ENCODE results near the gene NR3C2. TPM values are rescaled to one million over a fixed set of nuclear protein-coding genes. Genes with fewer than 3 reads are reported as not detected.

The NR3C2 gene
- total RNA-seq, 1 experiment from 2014 or later, result 2.7 TPM

DNA sequence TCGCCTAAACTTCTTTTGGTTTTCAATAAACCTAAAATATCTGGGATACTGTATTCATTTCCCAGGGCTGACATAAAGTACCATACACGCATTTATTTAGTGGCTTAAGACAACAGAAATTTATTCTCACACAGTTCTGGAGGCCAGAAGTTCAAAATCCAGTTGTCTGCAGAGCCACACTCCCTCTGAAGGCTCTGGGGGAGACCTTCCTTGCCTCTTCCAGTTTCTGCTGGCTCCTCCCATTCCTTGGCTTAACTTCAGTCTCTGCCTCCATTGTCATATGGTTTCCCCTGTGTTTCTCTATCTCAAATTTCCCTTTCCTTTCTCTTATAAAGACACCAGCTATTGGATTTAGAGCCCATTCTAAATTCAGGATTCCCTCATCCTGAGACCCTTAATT, 44.4 kb downstream of the NR3C2 start:
- DNase-seq (ENCODE audit: low read depth, low spot score) (no peak), ATAC-seq (no peak)
- intact Hi-C loops (cut with micrococcal nuclease), result no loop called here
- Histone ChIP-seq H3K4me3 (replicated peaks in 1 of 2; ENCODE audit: low read depth in 1 of 2, low read length in 2 of 2) (no peak overlapping the region), H3K36me3 (ENCODE audit: control insufficient read depth in 1 of 2, insufficient read depth in 2 of 2, low read length in 2 of 2) (no peaks in the 10 kb centered on the region), H3K4me2 (ENCODE audit: low read length) (no peak overlapping the region), H3K27me3 (ENCODE audit: insufficient read depth, low read length) (no peaks in the 10 kb centered on the region), H3K9me2 (ENCODE audit: insufficient read depth) (no peaks in the 10 kb centered on the region), H3K27ac (ENCODE audit: low read depth, low read length) (no peak overlapping the region), H3K79me2 (ENCODE audit: insufficient read depth, low read length) (no peaks in the 10 kb centered on the region), H3K9me3 (ENCODE audit: control insufficient read depth in 1 of 2, insufficient read depth in 1 of 2, low read depth in 1 of 2, low read length in 2 of 2) (no peaks in the 10 kb centered on the region), H3K9ac (ENCODE audit: low read length) (no peak overlapping the region), H4K20me1 (ENCODE audit: insufficient read depth) (no peaks in the 10 kb centered on the region), H3K4me1 (ENCODE audit: control insufficient read depth in 1 of 2, insufficient read depth in 2 of 2, low read length in 2 of 2) (no peaks in the 10 kb centered on the region), H2AFZ (ENCODE audit: low read depth, low read length, poor library complexity, severe bottlenecking) (no peak overlapping the region)
- TF ChIP-seq YY1 (IDR thresholded peaks at IDR 0.05; ENCODE audit: extremely low read depth, insufficient replicate concordance, low read depth, low read length) (no peak), ZBTB33 (IDR thresholded peaks at IDR 0.05; ENCODE audit: extremely low read depth, insufficient replicate concordance, low read length) (no peak), TCF7L2 (IDR thresholded peaks at IDR 0.05; ENCODE audit: borderline replicate concordance, extremely low read depth, insufficient read depth, insufficient read length) (no peak), SIN3A (IDR thresholded peaks at IDR 0.05; ENCODE audit: low read depth) (no peak), ZFX (IDR thresholded peaks at IDR 0.05) (no peak), EZH2 (IDR thresholded peaks at IDR 0.05) (no peak), REST (IDR thresholded peaks at IDR 0.05; ENCODE audit: low read depth) (no peak), RAD21 (IDR thresholded peaks at IDR 0.05; ENCODE audit: low read depth) (no peak), EGR1 (IDR thresholded peaks at IDR 0.05; ENCODE audit: low read depth) (no peak), CBX3 (IDR thresholded peaks at IDR 0.05; ENCODE audit: low read depth) (no peak), CEBPB (IDR thresholded peaks at IDR 0.05; ENCODE audit: low read depth) (no peak), JUND (IDR thresholded peaks at IDR 0.05) (no peak), CTCF (IDR thresholded peaks at IDR 0.05 in 2 of 3, conservative IDR thresholded peaks at IDR 0.05 in 1 of 3; ENCODE audit: borderline replicate concordance in 1 of 3, insufficient read depth in 1 of 3, low read depth in 2 of 3, low read length in 2 of 3) (no peak), EZH2phosphoT487 (IDR thresholded peaks at IDR 0.05; ENCODE audit: borderline replicate concordance) (no peak), ELF1 (IDR thresholded peaks at IDR 0.05; ENCODE audit: borderline replicate concordance, low read depth) (no peak)
- TF ChIP-seq, protein P1, sequence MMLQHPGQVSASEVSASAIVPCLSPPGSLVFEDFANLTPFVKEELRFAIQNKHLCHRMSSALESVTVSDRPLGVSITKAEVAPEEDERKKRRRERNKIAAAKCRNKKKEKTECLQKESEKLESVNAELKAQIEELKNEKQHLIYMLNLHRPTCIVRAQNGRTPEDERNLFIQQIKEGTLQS (IDR thresholded peaks at IDR 0.05), result no peak
- no TSS peak for BruUV-seq (replicated peaks)
- ChIA-PET POLR2A (no interaction called here), RAD21 (ENCODE audit: low non-redundant PET in 1 of 2, low total read pairs in 2 of 2, uncharacterized antibody in 2 of 2, unreplicated experiment in 2 of 2) (no interaction called here), CTCF (no interaction called here)
